AG04449 (cell line): ENCODE data around the gene ACAP3.

Experiments
- CTCF ChIA-PET: fragments of 350-600 bp; formaldehyde crosslinking; extraction: SDS; loops from one replicate; lab custom pipeline; 2021; ENCODE audit warnings: antibody characterized with exemption; lab: Yijun Ruan, JAX
- POLR2A ChIA-PET: fragments of 400-600, 350-600 bp; formaldehyde crosslinking; extraction: SDS; loops from one replicate; lab custom pipeline; 2020; ENCODE audit warnings: antibody characterized with exemption, inconsistent platforms; lab: Yijun Ruan, JAX
- DNase-seq: peaks from one replicate; pipeline ENCODE4 v3.0.0-alpha.2; 2010; ENCODE audit warnings: low read depth, low spot score
- H3K4me3 ChIP-seq: 2 replicates; pipeline ENCODE4 v1.5.1; 2011; ENCODE audit warnings: low read depth, mild to moderate bottlenecking, control low read depth, low read length
- TF ChIP-seq, protein P1 (sequence below): IDR thresholded peaks from one replicate; pipeline ENCODE4 v1.5.1; 2011; ENCODE audit warnings: mild to moderate bottlenecking, moderate library complexity, low read length, control low read depth, inconsistent platforms; ENCODE audit not compliant: insufficient read depth; ENCODE audit errors: missing control alignments

ACAP3 gene

DNA sequence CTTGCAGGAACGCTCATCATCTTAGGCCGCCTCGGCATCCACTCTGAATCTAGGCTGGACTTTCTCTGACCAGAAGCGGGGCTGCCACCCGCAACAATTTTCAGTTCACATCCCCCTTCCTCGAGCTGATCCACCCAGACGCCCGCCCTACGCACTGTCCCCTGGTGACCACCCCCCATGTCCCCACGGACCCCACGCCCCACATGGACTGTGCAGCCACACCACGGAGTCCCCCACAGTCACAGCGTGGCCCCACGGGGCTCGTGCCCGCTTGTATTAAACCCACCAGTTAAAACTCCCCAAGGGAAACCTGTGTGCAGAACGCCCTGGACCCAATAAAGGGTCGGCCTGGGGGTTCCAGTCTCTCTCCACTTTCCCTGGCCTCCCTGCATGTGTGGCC lies 48.2 kb downstream of the ACAP3 start:
- POLR2A ChIA-PET, result interaction anchor here (0.7 kb wide), 1 partner anchor 194 kb away, joined by 3 read pairs; no protein-coding TSS in a partner anchor
- TF ChIP-seq, protein P1, sequence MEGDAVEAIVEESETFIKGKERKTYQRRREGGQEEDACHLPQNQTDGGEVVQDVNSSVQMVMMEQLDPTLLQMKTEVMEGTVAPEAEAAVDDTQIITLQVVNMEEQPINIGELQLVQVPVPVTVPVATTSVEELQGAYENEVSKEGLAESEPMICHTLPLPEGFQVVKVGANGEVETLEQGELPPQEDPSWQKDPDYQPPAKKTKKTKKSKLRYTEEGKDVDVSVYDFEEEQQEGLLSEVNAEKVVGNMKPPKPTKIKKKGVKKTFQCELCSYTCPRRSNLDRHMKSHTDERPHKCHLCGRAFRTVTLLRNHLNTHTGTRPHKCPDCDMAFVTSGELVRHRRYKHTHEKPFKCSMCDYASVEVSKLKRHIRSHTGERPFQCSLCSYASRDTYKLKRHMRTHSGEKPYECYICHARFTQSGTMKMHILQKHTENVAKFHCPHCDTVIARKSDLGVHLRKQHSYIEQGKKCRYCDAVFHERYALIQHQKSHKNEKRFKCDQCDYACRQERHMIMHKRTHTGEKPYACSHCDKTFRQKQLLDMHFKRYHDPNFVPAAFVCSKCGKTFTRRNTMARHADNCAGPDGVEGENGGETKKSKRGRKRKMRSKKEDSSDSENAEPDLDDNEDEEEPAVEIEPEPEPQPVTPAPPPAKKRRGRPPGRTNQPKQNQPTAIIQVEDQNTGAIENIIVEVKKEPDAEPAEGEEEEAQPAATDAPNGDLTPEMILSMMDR, result no peak
- no peak for DNase-seq
- CTCF ChIA-PET, result interaction anchor here (1.0 kb wide), 1 partner anchor 9 kb away, joined by 3 read pairs; no protein-coding TSS in a partner anchor
- H3K4me3 ChIP-seq, result no peak overlapping the region

DNA sequence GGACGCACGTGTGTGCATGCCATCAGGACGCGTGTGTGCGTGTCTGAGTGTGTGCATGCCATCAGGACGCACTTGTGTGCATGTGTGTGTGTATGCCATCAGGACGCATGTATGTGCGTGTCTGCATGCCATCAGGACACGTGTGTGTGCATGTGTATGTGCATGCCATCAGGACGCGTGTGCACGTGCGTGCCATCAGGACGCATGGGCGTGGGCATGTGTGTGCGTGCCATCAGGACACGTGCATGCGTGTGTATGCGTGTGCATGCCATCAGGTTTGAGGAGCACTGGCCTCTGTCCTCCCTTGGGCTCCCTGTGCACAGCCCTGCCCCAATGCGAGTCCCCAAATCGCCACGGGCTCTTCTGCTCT lies 48.6 kb downstream of the ACAP3 start:
- CTCF ChIA-PET, result interaction anchor here (1.0 to 2.0 kb wide), 2 partner anchors 9 to 137 kb away, joined by 3 to 4 read pairs; no protein-coding TSS in a partner anchor
- POLR2A ChIA-PET, result no interaction called here

DNA sequence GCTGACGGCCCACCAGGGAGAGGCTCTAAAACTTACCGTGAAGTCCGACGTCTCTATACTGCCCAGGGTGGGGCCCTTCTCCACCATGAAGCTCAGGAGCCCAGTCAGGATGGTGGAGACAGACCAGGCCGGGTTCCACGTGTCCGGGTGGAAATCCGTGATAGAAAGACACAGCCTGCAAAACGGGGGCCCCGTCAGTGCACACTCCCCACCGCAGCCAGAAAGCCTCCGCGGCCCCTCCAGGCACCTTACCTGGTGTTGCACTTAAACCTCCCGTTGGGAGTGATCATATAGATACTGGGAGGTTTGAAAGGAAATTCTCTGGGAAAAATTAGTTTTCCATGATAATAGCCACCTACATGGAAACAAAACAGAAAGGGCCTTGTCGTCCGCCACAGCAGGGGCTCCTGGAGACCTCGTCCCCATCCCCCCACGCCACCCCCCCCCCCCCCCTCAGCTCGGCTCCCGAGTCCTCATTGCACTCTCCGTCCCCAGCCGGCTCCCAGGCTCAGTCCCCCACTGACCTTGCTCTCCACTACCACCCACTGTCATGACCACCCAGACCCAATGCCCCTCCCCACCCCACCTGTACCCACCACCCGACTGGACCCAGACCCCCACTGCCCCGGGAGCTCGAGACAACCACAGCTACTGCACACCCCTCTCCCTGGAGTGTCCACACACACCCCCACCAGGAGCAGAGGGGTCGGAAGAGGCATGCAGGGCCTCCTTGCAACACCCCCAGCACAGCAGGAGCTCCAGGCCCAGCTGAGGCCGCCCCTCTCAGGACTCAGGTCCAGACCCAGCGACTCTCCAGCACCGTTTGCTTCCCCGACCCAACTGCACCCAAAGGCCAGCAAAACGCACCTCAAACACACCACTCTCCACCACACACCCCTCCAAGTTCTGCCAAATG lies 50.5 kb downstream of the ACAP3 start:
- DNase-seq, result no peak
- no peak overlapping the region for H3K4me3 ChIP-seq
- CTCF ChIA-PET, result interaction anchor here (0.6 to 2.0 kb wide), 2 partner anchors 135 to 253 kb away, joined by 3 to 4 read pairs; no protein-coding TSS in a partner anchor
- TF ChIP-seq, protein P1, result no peak
- POLR2A ChIA-PET, result no interaction called here

More for the DNA sequence above, 48.6 kb downstream of the ACAP3 start:
- TF ChIP-seq, protein P1, result no peak
- no peak overlapping the region for H3K4me3 ChIP-seq
- no peak for DNase-seq

DNA sequence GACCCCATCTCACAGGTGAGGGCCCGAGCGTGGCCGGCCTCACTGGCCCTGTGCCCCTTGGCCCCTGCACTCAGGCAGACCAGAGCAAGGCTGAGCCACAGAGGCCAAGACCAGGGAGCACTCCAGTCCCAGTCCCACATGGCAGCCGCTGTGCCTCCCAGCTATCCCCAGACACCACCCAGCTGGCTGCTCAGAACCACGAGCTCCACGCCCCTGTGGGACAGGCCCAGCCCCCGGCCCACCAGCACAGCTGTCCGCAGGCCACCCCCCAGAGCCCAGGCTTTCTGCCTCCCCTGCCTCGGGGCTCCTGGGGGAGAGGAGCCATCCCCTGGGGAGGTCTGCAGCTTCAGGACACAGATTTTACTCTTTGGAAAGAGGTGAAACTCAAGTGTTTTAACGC lies 52.1 kb downstream of the ACAP3 start:
- H3K4me3 ChIP-seq, result no peak overlapping the region
- ChIA-PET CTCF (no interaction called here), POLR2A (no interaction called here)
- TF ChIP-seq, protein P1, result no peak
- no peak for DNase-seq

DNA sequence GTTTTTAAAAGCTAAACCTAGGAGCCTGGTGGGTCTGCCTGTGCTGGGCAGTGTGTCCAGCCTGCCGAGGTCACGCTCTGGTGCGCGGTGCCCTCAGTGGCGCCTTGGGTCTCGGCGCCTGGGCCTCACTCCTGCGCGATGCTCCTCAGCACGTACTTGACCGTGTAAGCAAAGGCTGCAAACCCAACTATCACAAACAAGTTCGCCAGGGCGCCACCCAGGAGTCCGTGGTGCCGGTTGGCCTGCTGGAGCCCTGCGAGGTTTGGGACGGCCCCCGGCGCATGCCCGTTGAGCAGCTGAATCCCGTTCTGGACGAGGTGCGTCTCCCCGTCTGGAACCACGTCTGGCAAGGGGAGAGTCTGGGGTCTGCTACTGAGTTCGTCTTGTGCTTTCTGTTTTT lies 52.7 kb downstream of the ACAP3 start:
- H3K4me3 ChIP-seq, result no peak overlapping the region

More for the DNA sequence above, 52.7 kb downstream of the ACAP3 start:
- ChIA-PET POLR2A (no interaction called here), CTCF (interaction anchor here (0.8 to 1.1 kb wide), 2 partner anchors 133 to 134 kb away, joined by 3 read pairs; no protein-coding TSS in a partner anchor)
- TF ChIP-seq, protein P1, result no peak
- no peak for DNase-seq
